Measurements from ENCODE around the gene INO80D. TPM values are rescaled to one million over a fixed set of nuclear protein-coding genes. Genes with fewer than 3 reads are reported as not detected.
"Not testable (repeated sequence)": the region's sequence is repeated elsewhere in the genome, so short reads cannot be mapped to it uniquely, and the experiment has no call there.

The INO80D gene
- total RNA-seq, 6 experiments from 2014 or later, result 11.3 to 13.1 (median 12.0) TPM

GRCh38 chr2:206112846-206113547 lies 27.0 kb upstream of the INO80D start:
- peaks cover 28% of the 10 kb centered on the region for H3K4me1 Mint-ChIP-seq (ENCODE audit: low read depth)
- no peaks in the 10 kb centered on the region; the same call in 1 of the 2 replicates for H3K27me3 Mint-ChIP-seq (ENCODE audit: insufficient read depth)
- H3K9me3 Mint-ChIP-seq, result no peaks in the 10 kb centered on the region
- no peak for TF ChIP-seq CTCF (IDR thresholded peaks at IDR 0.05)
- H3K36me3 Mint-ChIP-seq (ENCODE audit: low read depth), result peaks cover 25% of the 10 kb centered on the region
- H3K27ac Mint-ChIP-seq, result no peak overlapping the region
- no peak for DNase-seq
- no peak overlapping the region for H3K4me3 Mint-ChIP-seq

GRCh38 chr2:206112108-206112507 lies 26.1 kb upstream of the INO80D start:
- peaks cover 2% of the 10 kb centered on the region; the same call in 1 of the 2 replicates for H3K27me3 Mint-ChIP-seq (ENCODE audit: insufficient read depth)
- H3K4me1 Mint-ChIP-seq (ENCODE audit: low read depth), result peaks cover 28% of the 10 kb centered on the region
- H3K36me3 Mint-ChIP-seq (ENCODE audit: low read depth), result peaks cover 25% of the 10 kb centered on the region
- no peaks in the 10 kb centered on the region for H3K9me3 Mint-ChIP-seq
- no peak overlapping the region for H3K27ac Mint-ChIP-seq
- no peak for DNase-seq
- H3K4me3 Mint-ChIP-seq, result no peak overlapping the region
- no peak for TF ChIP-seq CTCF (IDR thresholded peaks at IDR 0.05)

GRCh38 chr2:206108713-206109112 lies 22.7 kb upstream of the INO80D start:
- DNase-seq, result no peak
- no peak overlapping the region for H3K4me3 Mint-ChIP-seq
- H3K4me1 Mint-ChIP-seq (ENCODE audit: low read depth), result peaks cover 28% of the 10 kb centered on the region
- peaks cover 8% of the 10 kb centered on the region; the same call in 1 of the 2 replicates for H3K36me3 Mint-ChIP-seq (ENCODE audit: low read depth)
- no peak overlapping the region for H3K27ac Mint-ChIP-seq
- peaks cover 2% of the 10 kb centered on the region; the same call in 1 of the 2 replicates for H3K27me3 Mint-ChIP-seq (ENCODE audit: insufficient read depth)
- no peaks in the 10 kb centered on the region for H3K9me3 Mint-ChIP-seq
- TF ChIP-seq CTCF (IDR thresholded peaks at IDR 0.05), result no peak

- H3K27ac Mint-ChIP-seq, result peak overlapping the region; percentile 92
- peaks cover 17% of the 10 kb centered on the region for H3K4me1 Mint-ChIP-seq (ENCODE audit: low read depth)
- no peaks in the 10 kb centered on the region for H3K9me3 Mint-ChIP-seq
- no peak for TF ChIP-seq CTCF (IDR thresholded peaks at IDR 0.05)
- no peaks in the 10 kb centered on the region for H3K36me3 Mint-ChIP-seq (ENCODE audit: low read depth)
- H3K27me3 Mint-ChIP-seq (ENCODE audit: insufficient read depth), result peaks cover 2% of the 10 kb centered on the region; the same call in 1 of the 2 replicates
- no peak for DNase-seq
- H3K4me3 Mint-ChIP-seq, result no peak overlapping the region
Measured at GRCh38 chr2:206105541-206105940, 19.6 kb upstream of the INO80D start.

- Mint-ChIP-seq H3K4me3 (no peak overlapping the region), H3K4me1 (ENCODE audit: low read depth) (peaks cover 17% of the 10 kb centered on the region), H3K36me3 (ENCODE audit: low read depth) (no peaks in the 10 kb centered on the region), H3K27ac (peak overlapping the region; percentile 92), H3K27me3 (ENCODE audit: insufficient read depth) (peaks cover 2% of the 10 kb centered on the region; the same call in 1 of the 2 replicates), H3K9me3 (no peaks in the 10 kb centered on the region)
- DNase-seq, result no peak
- no peak for TF ChIP-seq CTCF (IDR thresholded peaks at IDR 0.05)
Measured at GRCh38 chr2:206105038-206105437, 19.1 kb upstream of the INO80D start.

- not testable (repeated sequence) for H3K36me3 Mint-ChIP-seq (ENCODE audit: low read depth); H3K4me3 Mint-ChIP-seq; H3K4me1 Mint-ChIP-seq (ENCODE audit: low read depth); H3K9me3 Mint-ChIP-seq; DNase-seq; H3K27ac Mint-ChIP-seq; H3K27me3 Mint-ChIP-seq (ENCODE audit: insufficient read depth)
Measured at GRCh38 chr2:206098872-206099271, 12.9 kb upstream of the INO80D start.
